ENCODE data around the gene TMEM39A. TPM values are rescaled to one million over a fixed set of nuclear protein-coding genes. Genes with fewer than 3 reads are reported as not detected.

The TMEM39A gene
- total and polyA plus RNA-seq, 10 of the 15 experiments (the other 5 are each of a cell fraction or from before 2014, with no cell fraction given), result 10.8 to 44.7 (median 33.2) TPM

GRCh38 chr3:119468041-119468440 is 4.6 kb upstream of the TMEM39A start:
- Histone ChIP-seq H3K36me3 (ENCODE audit: control insufficient read depth in 2 of 2, insufficient read depth in 2 of 2, low read length in 1 of 2) (peaks cover 1 to 3% of the 10 kb centered on the region in 2 experiments; a peak in 3 of 4 replicates), H3K4me1 (ENCODE audit: control insufficient read depth, insufficient read depth, low read length) (peaks cover 5% of the 10 kb centered on the region), H3K4me2 (ENCODE audit: control insufficient read depth, insufficient read depth) (peak overlapping the region; percentile 99), H3K79me2 (ENCODE audit: control insufficient read depth, insufficient read depth, low read length) (peaks cover 39% of the 10 kb centered on the region), H3K27me3 (replicated peaks in 1 of 2; ENCODE audit: control insufficient read depth in 2 of 2, insufficient read depth in 2 of 2, low read length in 1 of 2) (no peaks in the 10 kb centered on the region), H4K20me1 (ENCODE audit: control insufficient read depth, insufficient read depth) (no peaks in the 10 kb centered on the region), H3K4me3 (peak overlapping the region; percentile 90), H2AFZ (ENCODE audit: control insufficient read depth, low read depth, low read length) (peak overlapping the region; percentile 100), H3K27ac (ENCODE audit: control insufficient read depth, insufficient read depth) (peak overlapping the region; percentile 96), H3K9me3 (replicated peaks; ENCODE audit: control insufficient read depth, insufficient read depth, low read length) (no peaks in the 10 kb centered on the region), H3K9ac (ENCODE audit: control insufficient read depth, insufficient read depth, low read length) (peak overlapping the region; percentile 89)
- CTCF ChIA-PET, result interaction anchor here (0.7 to 1.4 kb wide), 2 partner anchors 9 to 209 kb away, joined by 3 read pairs; no protein-coding TSS in a partner anchor
- FAIRE-seq, result no peak
- WGBS (ENCODE audit: insufficient coverage, insufficient replicate concordance, low lambda C conversion rate, missing lambda C conversion rate), result 64% methylated on average over 2 of the region's 2 CpGs
- no peak for TF ChIP-seq CHD4 (IDR thresholded peaks at IDR 0.05)
- 0 out of 2 replicates have a peak, but pooled peaks have one; percentile 16 for TF ChIP-seq PML (IDR thresholded peaks at IDR 0.05; ENCODE audit: low read length)
- DNase-seq (ENCODE audit: low read depth, low spot score), result peak; percentile 12
- RAD21 ChIA-PET (ENCODE audit: unreplicated experiment), result interaction anchor here (0.7 to 1.1 kb wide), 3 partner anchors 73 to 227 kb away, joined by 3 read pairs; partner anchors contain the start of genes B4GALT4 and COX17
- intact Hi-C loops (cut with micrococcal nuclease; ENCODE audit: unreplicated experiment), result loop anchor here (2.0 to 10.0 kb wide), 3 partner anchors 31 to 173 kb away; partner anchors contain the start of genes ARHGAP31, CD80 and TIMMDC1
- in situ Hi-C loops (cut with MboI), result no loop called here
- no peak for ATAC-seq
- SMC1A ChIA-PET (ENCODE audit: uncharacterized antibody, unreplicated experiment), result interaction anchor here (0.7 to 1.6 kb wide), 4 partner anchors 27 to 214 kb away, joined by 3 to 5 read pairs (median 4); no protein-coding TSS in a partner anchor
- POLR2A ChIA-PET, result interaction anchor here (0.6 to 4.0 kb wide), 5 partner anchors 30 to 172 kb away, joined by 3 to 20 read pairs (median 4); partner anchors contain the start of genes CD80 and TIMMDC1
- no TSS peak for BruUV-seq (replicated peaks)

- BruUV-seq (replicated peaks), result TSS peak; percentile 1
- Histone ChIP-seq H3K4me2 (ENCODE audit: control insufficient read depth, insufficient read depth) (no peak overlapping the region; the same call in 1 of the 2 replicates), H3K9me3 (replicated peaks; ENCODE audit: control insufficient read depth, insufficient read depth, low read length) (no peaks in the 10 kb centered on the region), H3K36me3 (ENCODE audit: control insufficient read depth in 2 of 2, insufficient read depth in 2 of 2, low read length in 1 of 2) (peaks cover 1 to 41% of the 10 kb centered on the region in 2 experiments; a peak in 3 of 4 replicates), H2AFZ (ENCODE audit: control insufficient read depth, low read depth, low read length) (no peak overlapping the region), H3K27me3 (replicated peaks in 1 of 2; ENCODE audit: control insufficient read depth in 2 of 2, insufficient read depth in 2 of 2, low read length in 1 of 2) (no peaks in the 10 kb centered on the region), H3K27ac (ENCODE audit: control insufficient read depth, insufficient read depth) (no peak overlapping the region), H3K9ac (ENCODE audit: control insufficient read depth, insufficient read depth, low read length) (no peak overlapping the region), H3K4me3 (no peak overlapping the region), H3K79me2 (ENCODE audit: control insufficient read depth, insufficient read depth, low read length) (peaks cover 34% of the 10 kb centered on the region), H3K4me1 (ENCODE audit: control insufficient read depth, insufficient read depth, low read length) (peaks cover 4% of the 10 kb centered on the region; the same call in 1 of the 2 replicates), H4K20me1 (ENCODE audit: control insufficient read depth, insufficient read depth) (no peaks in the 10 kb centered on the region)
- no peak for DNase-seq (ENCODE audit: low read depth, low spot score)
- TF ChIP-seq NFIC (IDR thresholded peaks at IDR 0.05; ENCODE audit: low read depth, low read length) (no peak), SIX5 (IDR thresholded peaks at IDR 0.05; ENCODE audit: low read depth, low read length, severe bottlenecking) (no peak), MEF2A (IDR thresholded peaks at IDR 0.05; ENCODE audit: insufficient read depth, low read depth, low read length) (no peak), ZNF274 (IDR thresholded peaks at IDR 0.05; ENCODE audit: insufficient read depth, insufficient read length) (no peak), KDM1A (IDR thresholded peaks at IDR 0.05; ENCODE audit: borderline replicate concordance) (no peak), SREBF2 (IDR thresholded peaks at IDR 0.05; ENCODE audit: low read length) (no peak), MYC (IDR thresholded peaks at IDR 0.05; ENCODE audit: insufficient read depth, insufficient read length, insufficient replicate concordance, low read length, severe bottlenecking) (no peak)
- intact Hi-C loops (cut with micrococcal nuclease; ENCODE audit: unreplicated experiment) (no loop called here), in situ Hi-C loops (cut with MboI) (no loop called here)
- 100% methylated on average over 4 of the region's 4 CpGs for WGBS (ENCODE audit: insufficient coverage, insufficient replicate concordance, low lambda C conversion rate, missing lambda C conversion rate)
- ChIA-PET SMC1A (ENCODE audit: uncharacterized antibody, unreplicated experiment) (interaction anchor here (1.3 kb wide), 2 partner anchors 17 to 31 kb away, joined by 3 to 4 read pairs; no protein-coding TSS in a partner anchor), RAD21 (ENCODE audit: unreplicated experiment) (no interaction called here), CTCF (no interaction called here), POLR2A (interaction anchor here (0.6 kb wide), 1 partner anchor 49 kb away, joined by 3 read pairs; no protein-coding TSS in a partner anchor)
- FAIRE-seq, result no peak
- no peak for ATAC-seq
Observed at GRCh38 chr3:119457246-119457645, 6.2 kb downstream of the TMEM39A start.

Data from GM12878 (cell line).